Measurements from ENCODE around the gene PHF2. TPM values are rescaled to one million over a fixed set of nuclear protein-coding genes. Genes with fewer than 3 reads are reported as not detected.
"Not testable (repeated sequence)": the region's sequence is repeated elsewhere in the genome, so short reads cannot be mapped to it uniquely, and the experiment has no call there.

The PHF2 gene
- total RNA-seq, 1 experiment from 2014 or later: 26.3 TPM

GRCh38 chr9:93670208-93671019 is 94.0 kb downstream of the PHF2 start:
- CTCF ChIA-PET: no interaction called here
- BruUV-seq (replicated peaks): no TSS peak

DNA sequence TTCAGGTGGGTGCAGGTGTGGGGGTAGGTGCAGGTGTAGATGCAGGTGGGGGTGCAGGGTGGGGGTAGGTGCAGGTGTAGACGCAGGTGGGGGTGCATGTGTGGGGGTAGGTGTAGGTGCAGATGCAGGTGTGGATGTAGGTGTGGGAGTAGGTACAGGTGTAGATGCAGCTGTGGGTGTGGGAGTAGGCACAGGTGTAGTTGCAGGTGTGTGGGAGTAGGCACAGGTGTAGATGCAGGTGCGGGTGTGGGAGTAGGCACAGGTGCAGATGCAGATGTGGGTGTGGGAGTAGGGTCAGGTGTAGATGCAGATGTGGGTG is 94.6 kb downstream of the PHF2 start:
- no peaks in the 10 kb centered on the region for H3K36me3 ChIP-seq (ENCODE audit: low read depth)
- no peak overlapping the region for H3K4me2 ChIP-seq
- no peaks in the 10 kb centered on the region for H3F3A ChIP-seq (ENCODE audit: insufficient read depth, low read depth)
- no peak overlapping the region for H3K27ac ChIP-seq
- intact Hi-C loops (cut with micrococcal nuclease; ENCODE audit: unreplicated experiment): no loop called here
- BruUV-seq (replicated peaks): no TSS peak
- no peaks in the 10 kb centered on the region for H3K79me2 ChIP-seq (ENCODE audit: low read depth)
- no peak for DNase-seq
- H3K4me1 ChIP-seq (replicated peaks; ENCODE audit: insufficient read depth): no peaks in the 10 kb centered on the region
- no peak overlapping the region for H3K4me3 ChIP-seq
- TF ChIP-seq CTCF (conservative IDR thresholded peaks at IDR 0.05) (no peak), EZH2 (IDR thresholded peaks at IDR 0.05; ENCODE audit: low read depth) (no peak)
- POLR2A ChIA-PET (ENCODE audit: unreplicated experiment): no interaction called here
- CTCF ChIA-PET: no interaction called here
- H3K9me3 ChIP-seq (ENCODE audit: insufficient read depth, low read depth): no peaks in the 10 kb centered on the region
- no peak overlapping the region for H2AFZ ChIP-seq
- H4K20me1 ChIP-seq (ENCODE audit: insufficient read depth): no peaks in the 10 kb centered on the region
- no peaks in the 10 kb centered on the region for H3K27me3 ChIP-seq (ENCODE audit: insufficient read depth, low read depth)
- no peaks in the 10 kb centered on the region for H3K9me2 ChIP-seq (ENCODE audit: insufficient read depth)

More at GRCh38 chr9:93670208-93671019, 94.0 kb downstream of the PHF2 start:
- POLR2A ChIA-PET (ENCODE audit: unreplicated experiment): no interaction called here
- no peak overlapping the region for H3K4me2 ChIP-seq
- H3K79me2 ChIP-seq (ENCODE audit: low read depth): no peaks in the 10 kb centered on the region
- no peaks in the 10 kb centered on the region for H4K20me1 ChIP-seq (ENCODE audit: insufficient read depth)
- no peaks in the 10 kb centered on the region for H3K9me2 ChIP-seq (ENCODE audit: insufficient read depth)
- H3F3A ChIP-seq (ENCODE audit: insufficient read depth, low read depth): no peaks in the 10 kb centered on the region
- no peaks in the 10 kb centered on the region for H3K36me3 ChIP-seq (ENCODE audit: low read depth)
- H3K4me3 ChIP-seq: no peak overlapping the region
- no peak for DNase-seq
- no peaks in the 10 kb centered on the region for H3K27me3 ChIP-seq (ENCODE audit: insufficient read depth, low read depth)
- H3K9me3 ChIP-seq (ENCODE audit: insufficient read depth, low read depth): no peaks in the 10 kb centered on the region
- H3K27ac ChIP-seq: no peak overlapping the region
- intact Hi-C loops (cut with micrococcal nuclease; ENCODE audit: unreplicated experiment): no loop called here
- no peak overlapping the region for H2AFZ ChIP-seq
- H3K4me1 ChIP-seq (replicated peaks; ENCODE audit: insufficient read depth): no peaks in the 10 kb centered on the region
- TF ChIP-seq CTCF (conservative IDR thresholded peaks at IDR 0.05): no peak
- no peak for TF ChIP-seq EZH2 (IDR thresholded peaks at IDR 0.05; ENCODE audit: low read depth)

GRCh38 chr9:93672330-93673020 is 96.1 kb downstream of the PHF2 start:
- H2AFZ ChIP-seq; H3K9me3 ChIP-seq (ENCODE audit: insufficient read depth, low read depth); intact Hi-C loops (cut with micrococcal nuclease; ENCODE audit: unreplicated experiment); H4K20me1 ChIP-seq (ENCODE audit: insufficient read depth); DNase-seq; H3K4me2 ChIP-seq; H3K27ac ChIP-seq; CTCF ChIA-PET; H3K27me3 ChIP-seq (ENCODE audit: insufficient read depth, low read depth); H3F3A ChIP-seq (ENCODE audit: insufficient read depth, low read depth); BruUV-seq (replicated peaks); H3K9me2 ChIP-seq (ENCODE audit: insufficient read depth); POLR2A ChIA-PET (ENCODE audit: unreplicated experiment); H3K36me3 ChIP-seq (ENCODE audit: low read depth); H3K4me3 ChIP-seq; H3K79me2 ChIP-seq (ENCODE audit: low read depth); H3K4me1 ChIP-seq (replicated peaks; ENCODE audit: insufficient read depth): not testable (repeated sequence)
